ENCODE results near the gene CACHD1.

Gene CACHD1

DNA sequence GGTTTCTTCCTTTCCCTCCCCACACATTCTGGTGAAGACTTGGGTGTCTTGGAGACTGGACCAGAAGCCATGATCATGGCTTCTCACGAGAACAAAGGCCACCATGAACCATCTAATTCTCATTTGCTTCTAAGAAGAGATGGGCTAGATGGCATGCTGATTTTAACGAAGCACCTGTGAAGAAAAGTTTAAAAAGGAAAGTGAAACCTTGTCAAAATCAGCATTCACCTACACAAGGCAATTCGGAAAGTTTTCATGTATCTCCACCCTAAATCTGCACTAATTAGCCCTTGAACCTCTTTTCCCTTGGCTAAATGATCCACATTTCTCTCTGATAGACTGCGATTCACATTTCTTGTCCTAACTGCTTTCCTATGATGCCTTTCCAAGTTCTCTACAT lies 160.7 kb downstream of the CACHD1 start:
- Histone ChIP-seq H3K4me3 (ENCODE audit: low read length in 2 of 2) (no peak overlapping the region), H3K27ac (ENCODE audit: low read depth in 2 of 2, low read length in 2 of 2) (no peak overlapping the region)

DNA sequence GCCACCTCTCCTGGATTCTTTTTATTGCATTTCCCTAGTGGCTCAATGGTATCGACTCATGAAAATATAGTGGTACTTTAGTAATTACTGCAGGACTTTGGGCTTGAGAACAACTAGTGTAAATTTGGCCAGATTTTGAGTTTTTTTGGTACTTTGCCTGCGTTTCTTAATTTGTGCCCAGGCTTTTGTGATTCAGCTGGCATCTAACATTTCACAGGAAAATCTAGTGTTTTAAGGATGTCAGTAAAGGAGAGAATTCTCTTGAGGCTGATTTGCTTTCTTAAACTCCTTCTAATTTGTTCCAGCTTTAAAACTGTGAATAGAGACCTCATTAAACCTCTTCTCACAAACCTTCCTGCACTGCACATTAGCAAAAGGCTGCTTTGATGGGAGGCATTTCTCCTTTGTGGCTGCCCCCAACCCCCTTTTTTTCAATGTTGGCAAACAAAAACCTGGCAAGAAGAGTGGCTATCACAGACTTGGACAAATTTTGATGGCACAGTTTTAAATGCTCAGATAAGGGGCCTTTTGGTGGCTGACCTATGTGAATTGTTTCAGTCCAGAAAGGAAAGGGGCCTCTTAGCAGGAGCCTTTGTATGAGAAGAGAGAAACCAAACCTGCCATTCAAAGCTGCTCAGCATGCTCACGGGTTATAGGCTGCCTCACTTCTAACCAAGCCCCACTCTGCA lies 161.6 kb downstream of the CACHD1 start:
- H3K36me3 ChIP-seq (ENCODE audit: control insufficient read depth in 2 of 2, insufficient read depth in 2 of 2, low read length in 2 of 2), result no peaks in the 10 kb centered on the region
- H3K27ac ChIP-seq (ENCODE audit: low read depth in 2 of 2, low read length in 2 of 2), result no peak overlapping the region
- no peaks in the 10 kb centered on the region for H3K9me3 ChIP-seq (ENCODE audit: control insufficient read depth in 2 of 2, low read length in 2 of 2)
- no peaks in the 10 kb centered on the region for H3K4me1 ChIP-seq (ENCODE audit: control insufficient read depth in 2 of 2, insufficient read depth in 2 of 2, low read length in 2 of 2)
- no peak overlapping the region for H3K4me3 ChIP-seq (ENCODE audit: low read length in 2 of 2)
- no peaks in the 10 kb centered on the region for H3K27me3 ChIP-seq (ENCODE audit: control insufficient read depth in 2 of 2, insufficient read depth in 2 of 2, low read length in 2 of 2)
- no peak overlapping the region for H3K9ac ChIP-seq (ENCODE audit: low read depth in 1 of 2, low read length in 2 of 2)

More for the DNA sequence above, 160.7 kb downstream of the CACHD1 start:
- H3K9me3 ChIP-seq (ENCODE audit: control insufficient read depth in 2 of 2, low read length in 2 of 2), result no peaks in the 10 kb centered on the region
- H3K36me3 ChIP-seq (ENCODE audit: control insufficient read depth in 2 of 2, insufficient read depth in 2 of 2, low read length in 2 of 2), result no peaks in the 10 kb centered on the region
- no peaks in the 10 kb centered on the region for H3K4me1 ChIP-seq (ENCODE audit: control insufficient read depth in 2 of 2, insufficient read depth in 2 of 2, low read length in 2 of 2)
- H3K9ac ChIP-seq (ENCODE audit: low read depth in 1 of 2, low read length in 2 of 2), result no peak overlapping the region
- H3K27me3 ChIP-seq (ENCODE audit: control insufficient read depth in 2 of 2, insufficient read depth in 2 of 2, low read length in 2 of 2), result no peaks in the 10 kb centered on the region

DNA sequence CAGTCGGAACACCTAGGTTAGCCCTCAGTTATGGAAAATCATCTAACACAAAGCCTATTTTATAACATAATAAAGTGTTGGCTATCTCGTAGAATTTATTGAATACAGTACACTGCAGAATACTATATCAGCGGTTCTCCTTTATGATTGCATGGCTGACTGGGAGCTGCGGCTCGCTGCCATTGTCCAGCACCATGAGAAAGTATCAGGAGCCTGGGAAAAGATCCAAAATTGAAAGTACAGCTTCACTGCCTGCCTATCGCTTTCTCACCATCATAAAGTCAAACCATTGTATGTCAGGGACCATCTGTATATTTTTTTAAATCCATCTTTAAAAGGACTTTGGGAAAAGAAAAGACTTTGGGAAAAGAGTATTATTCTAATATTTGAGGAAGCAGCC lies 163.0 kb downstream of the CACHD1 start:
- Histone ChIP-seq H3K27ac (ENCODE audit: low read depth in 2 of 2, low read length in 2 of 2) (no peak overlapping the region), H3K27me3 (ENCODE audit: control insufficient read depth in 2 of 2, insufficient read depth in 2 of 2, low read length in 2 of 2) (no peaks in the 10 kb centered on the region), H3K4me3 (ENCODE audit: low read length in 2 of 2) (no peak overlapping the region), H3K4me1 (ENCODE audit: control insufficient read depth in 2 of 2, insufficient read depth in 2 of 2, low read length in 2 of 2) (no peaks in the 10 kb centered on the region), H3K36me3 (ENCODE audit: control insufficient read depth in 2 of 2, insufficient read depth in 2 of 2, low read length in 2 of 2) (no peaks in the 10 kb centered on the region), H3K9ac (ENCODE audit: low read depth in 1 of 2, low read length in 2 of 2) (no peak overlapping the region), H3K9me3 (ENCODE audit: control insufficient read depth in 2 of 2, low read length in 2 of 2) (no peaks in the 10 kb centered on the region)

DNA sequence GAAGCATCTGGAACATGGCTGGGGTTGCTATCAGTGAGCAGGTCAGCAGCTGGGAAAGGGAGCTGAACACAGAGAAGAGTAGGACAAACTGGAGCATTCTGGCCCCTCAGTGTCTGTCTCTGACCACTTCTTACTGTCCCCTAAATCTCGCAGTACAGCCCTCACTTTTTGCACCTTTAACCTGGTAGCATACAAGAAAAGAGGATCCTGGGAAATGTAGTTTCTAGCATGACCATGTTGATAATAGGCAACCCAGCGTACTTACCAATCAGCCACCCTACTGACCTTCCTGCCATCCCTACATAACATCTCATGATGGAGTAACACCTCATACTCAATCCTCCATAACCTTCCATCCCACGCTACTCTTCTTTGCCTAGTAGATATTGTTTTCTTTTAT lies 175.8 kb downstream of the CACHD1 start:
- Histone ChIP-seq H3K9me3 (ENCODE audit: control insufficient read depth in 2 of 2, low read length in 2 of 2) (no peaks in the 10 kb centered on the region), H3K27ac (ENCODE audit: low read depth in 2 of 2, low read length in 2 of 2) (no peak overlapping the region), H3K4me1 (ENCODE audit: control insufficient read depth in 2 of 2, insufficient read depth in 2 of 2, low read length in 2 of 2) (no peaks in the 10 kb centered on the region), H3K27me3 (ENCODE audit: control insufficient read depth in 2 of 2, insufficient read depth in 2 of 2, low read length in 2 of 2) (no peaks in the 10 kb centered on the region), H3K4me3 (ENCODE audit: low read length in 2 of 2) (no peak overlapping the region), H3K36me3 (ENCODE audit: control insufficient read depth in 2 of 2, insufficient read depth in 2 of 2, low read length in 2 of 2) (no peaks in the 10 kb centered on the region), H3K9ac (ENCODE audit: low read depth in 1 of 2, low read length in 2 of 2) (no peak overlapping the region)

DNA sequence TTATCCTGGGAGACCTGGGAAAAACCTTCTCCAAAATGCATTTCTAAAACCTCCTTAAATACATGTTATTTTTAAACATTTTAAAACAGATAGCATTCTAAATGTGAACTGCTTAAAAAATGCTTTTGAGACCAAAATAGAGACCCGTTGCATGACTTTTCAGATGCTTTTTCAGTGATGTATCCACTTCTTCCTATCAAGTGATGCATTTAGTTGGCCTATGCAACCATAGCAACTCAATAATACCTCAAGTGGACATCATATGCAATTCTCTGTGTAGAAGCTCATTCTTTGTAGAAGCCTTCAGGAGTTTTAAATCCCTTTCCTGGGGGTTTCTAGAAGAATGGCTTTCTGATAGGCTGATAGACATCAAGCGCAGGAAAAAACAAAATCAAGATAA lies 180.5 kb downstream of the CACHD1 start:
- no peaks in the 10 kb centered on the region for H3K9me3 ChIP-seq (ENCODE audit: control insufficient read depth in 2 of 2, low read length in 2 of 2)
- no peaks in the 10 kb centered on the region for H3K36me3 ChIP-seq (ENCODE audit: control insufficient read depth in 2 of 2, insufficient read depth in 2 of 2, low read length in 2 of 2)
- no peak overlapping the region for H3K27ac ChIP-seq (ENCODE audit: low read depth in 2 of 2, low read length in 2 of 2)
- no peaks in the 10 kb centered on the region for H3K27me3 ChIP-seq (ENCODE audit: control insufficient read depth in 2 of 2, insufficient read depth in 2 of 2, low read length in 2 of 2)
- no peaks in the 10 kb centered on the region for H3K4me1 ChIP-seq (ENCODE audit: control insufficient read depth in 2 of 2, insufficient read depth in 2 of 2, low read length in 2 of 2)
- no peak overlapping the region for H3K9ac ChIP-seq (ENCODE audit: low read depth in 1 of 2, low read length in 2 of 2)
- no peak overlapping the region for H3K4me3 ChIP-seq (ENCODE audit: low read length in 2 of 2)

DNA sequence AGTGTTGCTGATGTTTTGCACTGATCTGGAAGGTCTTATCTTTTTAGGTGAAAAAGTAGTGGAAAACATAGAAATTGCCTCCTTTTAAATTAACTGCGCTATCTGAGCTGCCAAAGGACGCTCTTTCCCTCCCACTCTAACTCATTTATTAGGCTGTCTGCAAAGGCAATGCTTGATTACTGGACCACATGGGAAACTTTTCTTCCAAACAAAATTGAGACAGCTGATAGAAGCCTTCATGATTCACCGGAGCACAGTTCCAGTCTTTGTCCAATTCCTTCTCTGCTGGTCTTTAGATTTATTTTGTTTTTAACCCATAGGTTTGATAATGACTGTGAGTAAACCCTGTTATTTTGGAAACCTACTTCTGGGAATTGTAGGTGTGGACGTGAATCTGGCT lies 181.9 kb downstream of the CACHD1 start:
- no peaks in the 10 kb centered on the region for H3K4me1 ChIP-seq (ENCODE audit: control insufficient read depth in 2 of 2, insufficient read depth in 2 of 2, low read length in 2 of 2)
- no peak overlapping the region for H3K9ac ChIP-seq (ENCODE audit: low read depth in 1 of 2, low read length in 2 of 2)
- no peak overlapping the region for H3K27ac ChIP-seq (ENCODE audit: low read depth in 2 of 2, low read length in 2 of 2)
- H3K36me3 ChIP-seq (ENCODE audit: control insufficient read depth in 2 of 2, insufficient read depth in 2 of 2, low read length in 2 of 2), result no peaks in the 10 kb centered on the region
- H3K9me3 ChIP-seq (ENCODE audit: control insufficient read depth in 2 of 2, low read length in 2 of 2), result no peaks in the 10 kb centered on the region
- H3K27me3 ChIP-seq (ENCODE audit: control insufficient read depth in 2 of 2, insufficient read depth in 2 of 2, low read length in 2 of 2), result no peaks in the 10 kb centered on the region
- H3K4me3 ChIP-seq (ENCODE audit: low read length in 2 of 2), result no peak overlapping the region

DNA sequence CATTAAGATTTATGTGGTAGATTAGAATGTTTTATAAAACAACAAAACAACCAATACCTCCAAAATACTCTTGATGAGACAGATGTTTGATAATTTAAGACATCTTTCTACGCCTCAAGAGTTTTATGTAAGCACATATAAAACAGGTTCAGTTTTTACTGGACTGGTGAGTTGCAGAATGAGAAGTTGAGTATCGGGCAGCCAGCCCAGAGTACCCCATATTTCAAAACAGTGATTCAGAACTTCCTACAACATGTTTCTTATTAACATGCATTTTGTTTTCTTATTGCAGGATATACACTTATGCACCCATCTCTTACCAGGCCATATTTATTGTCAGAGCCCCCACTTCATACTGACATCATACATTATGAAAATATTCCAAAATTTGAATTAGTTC lies 183.5 kb downstream of the CACHD1 start:
- H3K27ac ChIP-seq (ENCODE audit: low read depth in 2 of 2, low read length in 2 of 2), result no peak overlapping the region
- no peaks in the 10 kb centered on the region for H3K4me1 ChIP-seq (ENCODE audit: control insufficient read depth in 2 of 2, insufficient read depth in 2 of 2, low read length in 2 of 2)
- no peaks in the 10 kb centered on the region for H3K36me3 ChIP-seq (ENCODE audit: control insufficient read depth in 2 of 2, insufficient read depth in 2 of 2, low read length in 2 of 2)
- H3K9me3 ChIP-seq (ENCODE audit: control insufficient read depth in 2 of 2, low read length in 2 of 2), result no peaks in the 10 kb centered on the region
- no peaks in the 10 kb centered on the region for H3K27me3 ChIP-seq (ENCODE audit: control insufficient read depth in 2 of 2, insufficient read depth in 2 of 2, low read length in 2 of 2)
- H3K9ac ChIP-seq (ENCODE audit: low read depth in 1 of 2, low read length in 2 of 2), result no peak overlapping the region
- no peak overlapping the region for H3K4me3 ChIP-seq (ENCODE audit: low read length in 2 of 2)

DNA sequence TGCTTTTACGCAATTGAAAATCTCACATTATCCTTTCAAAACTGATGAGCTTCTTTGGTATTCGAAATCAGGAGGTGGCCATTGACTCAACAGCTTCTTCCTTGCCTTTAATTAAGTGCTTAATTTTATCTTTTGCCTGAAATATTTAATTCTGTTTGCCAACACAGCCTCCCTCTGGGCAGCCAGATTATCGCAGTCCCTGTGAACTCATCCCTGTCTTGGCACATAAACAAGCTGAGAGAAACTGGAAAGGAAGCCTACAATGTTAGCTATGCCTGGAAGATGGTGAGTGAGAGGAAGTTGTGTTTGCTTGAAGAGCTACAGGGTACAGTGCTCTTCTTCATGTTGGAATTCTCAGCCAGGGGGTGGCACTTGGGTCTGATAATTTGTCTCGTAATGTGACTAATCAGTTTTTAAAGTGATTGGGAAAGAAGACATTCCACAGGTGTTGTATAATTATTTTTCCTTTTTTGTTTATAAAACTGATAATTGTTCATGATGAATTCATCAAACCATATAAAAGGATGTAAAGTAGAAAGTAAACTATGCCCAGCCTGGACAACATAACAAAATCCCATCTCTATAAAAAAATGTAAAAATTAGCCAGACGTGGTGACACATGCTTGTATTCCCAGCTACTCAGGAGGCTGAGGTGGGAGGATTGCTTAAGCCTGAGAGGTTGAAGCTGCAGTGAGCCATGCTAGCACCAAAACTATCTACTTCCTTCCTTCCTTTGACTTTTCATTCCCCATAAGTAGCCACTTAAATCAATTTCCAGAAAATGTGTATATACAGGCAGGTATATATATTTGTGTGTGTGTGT lies 184.8 kb downstream of the CACHD1 start:
- H3K27me3 ChIP-seq (ENCODE audit: control insufficient read depth in 2 of 2, insufficient read depth in 2 of 2, low read length in 2 of 2), result no peaks in the 10 kb centered on the region

DNA sequence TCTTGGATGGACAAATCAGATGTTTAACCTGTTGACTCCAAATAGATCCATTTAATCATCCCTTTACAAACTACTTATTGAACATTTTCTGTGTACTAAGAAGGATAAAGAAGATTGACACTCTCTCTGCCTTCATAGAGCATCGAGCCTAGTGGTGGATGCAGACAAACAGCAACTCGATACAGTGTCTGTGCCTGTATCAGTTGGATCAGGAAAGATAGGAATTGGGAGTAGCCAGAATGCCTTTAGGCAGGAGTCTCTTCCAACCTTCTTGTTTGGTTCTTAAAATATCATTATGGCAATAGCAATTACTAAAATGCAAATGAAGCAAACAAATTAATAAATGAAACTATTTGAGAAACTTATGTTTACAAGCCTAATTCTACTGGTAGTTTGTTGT lies 185.9 kb downstream of the CACHD1 start:
- Histone ChIP-seq H3K4me1 (ENCODE audit: control insufficient read depth in 2 of 2, insufficient read depth in 2 of 2, low read length in 2 of 2) (no peaks in the 10 kb centered on the region), H3K27ac (ENCODE audit: low read depth in 2 of 2, low read length in 2 of 2) (no peak overlapping the region), H3K9me3 (ENCODE audit: control insufficient read depth in 2 of 2, low read length in 2 of 2) (no peaks in the 10 kb centered on the region), H3K4me3 (ENCODE audit: low read length in 2 of 2) (no peak overlapping the region), H3K27me3 (ENCODE audit: control insufficient read depth in 2 of 2, insufficient read depth in 2 of 2, low read length in 2 of 2) (no peaks in the 10 kb centered on the region), H3K9ac (ENCODE audit: low read depth in 1 of 2, low read length in 2 of 2) (no peak overlapping the region), H3K36me3 (ENCODE audit: control insufficient read depth in 2 of 2, insufficient read depth in 2 of 2, low read length in 2 of 2) (no peaks in the 10 kb centered on the region)

More for the DNA sequence above, 184.8 kb downstream of the CACHD1 start:
- H3K4me3 ChIP-seq (ENCODE audit: low read length in 2 of 2), result no peak overlapping the region
- no peaks in the 10 kb centered on the region for H3K9me3 ChIP-seq (ENCODE audit: control insufficient read depth in 2 of 2, low read length in 2 of 2)
- no peaks in the 10 kb centered on the region for H3K36me3 ChIP-seq (ENCODE audit: control insufficient read depth in 2 of 2, insufficient read depth in 2 of 2, low read length in 2 of 2)
- no peak overlapping the region for H3K9ac ChIP-seq (ENCODE audit: low read depth in 1 of 2, low read length in 2 of 2)
- H3K4me1 ChIP-seq (ENCODE audit: control insufficient read depth in 2 of 2, insufficient read depth in 2 of 2, low read length in 2 of 2), result no peaks in the 10 kb centered on the region
- no peak overlapping the region for H3K27ac ChIP-seq (ENCODE audit: low read depth in 2 of 2, low read length in 2 of 2)

DNA sequence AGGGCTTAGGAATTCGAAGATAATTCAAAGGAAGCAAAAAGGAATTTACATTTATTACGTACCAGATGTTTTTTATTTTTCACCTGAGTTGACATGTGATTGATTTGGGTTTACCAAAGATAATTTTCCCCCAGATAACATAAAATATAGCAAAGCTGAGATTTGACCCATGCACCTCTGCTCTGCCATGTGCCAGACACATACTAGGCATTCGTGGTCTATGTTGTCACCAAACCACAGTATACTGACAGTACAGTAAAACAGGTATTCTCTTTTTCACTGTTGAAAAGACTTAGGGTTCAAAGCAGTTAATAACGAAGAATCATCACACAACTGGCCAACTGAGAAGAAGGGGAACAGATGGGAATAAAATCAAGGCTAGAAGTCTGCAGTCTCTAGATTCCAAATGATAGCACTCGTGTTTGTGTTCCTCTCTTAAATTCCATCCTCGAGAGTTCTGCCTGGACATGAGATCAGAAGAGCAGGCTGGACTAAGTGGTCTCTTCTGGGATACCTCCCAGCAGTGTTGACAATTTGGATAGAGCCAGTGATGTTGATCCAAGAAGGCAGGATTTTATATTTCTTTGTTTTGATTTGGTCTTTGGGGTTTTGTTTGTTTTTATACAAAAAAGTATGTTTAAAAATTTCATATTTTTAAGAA lies 189.7 kb downstream of the CACHD1 start:
- no peaks in the 10 kb centered on the region for H3K27me3 ChIP-seq (ENCODE audit: control insufficient read depth in 2 of 2, insufficient read depth in 2 of 2, low read length in 2 of 2)
- no peaks in the 10 kb centered on the region for H3K36me3 ChIP-seq (ENCODE audit: control insufficient read depth in 2 of 2, insufficient read depth in 2 of 2, low read length in 2 of 2)
- no peak overlapping the region for H3K27ac ChIP-seq (ENCODE audit: low read depth in 2 of 2, low read length in 2 of 2)
- H3K9me3 ChIP-seq (ENCODE audit: control insufficient read depth in 2 of 2, low read length in 2 of 2), result no peaks in the 10 kb centered on the region
- H3K4me1 ChIP-seq (ENCODE audit: control insufficient read depth in 2 of 2, insufficient read depth in 2 of 2, low read length in 2 of 2), result no peaks in the 10 kb centered on the region
- H3K9ac ChIP-seq (ENCODE audit: low read depth in 1 of 2, low read length in 2 of 2), result no peak overlapping the region
- H3K4me3 ChIP-seq (ENCODE audit: low read length in 2 of 2), result no peak overlapping the region
